ENCODE data around the gene KCNQ5.

The KCNQ5 gene

GRCh38 chr6:73062130-73062529 lies 440.3 kb downstream of the KCNQ5 start:
- H3K36me3 ChIP-seq (ENCODE audit: control insufficient read depth, insufficient read depth, low read length) = no peaks in the 10 kb centered on the region
- H3K27me3 ChIP-seq (ENCODE audit: control insufficient read depth, insufficient read depth, low read length) = no peaks in the 10 kb centered on the region
- H3K9me3 ChIP-seq (ENCODE audit: control insufficient read depth, low read length) = no peaks in the 10 kb centered on the region
- no peaks in the 10 kb centered on the region for H3K4me1 ChIP-seq
- H3K4me2 ChIP-seq (ENCODE audit: low read length) = no peak overlapping the region
- no peak overlapping the region for H2AFZ ChIP-seq
- H3K4me3 ChIP-seq (ENCODE audit: low read depth, low read length) = no peak overlapping the region
- H3K27ac ChIP-seq = no peak overlapping the region
- no peak for TF ChIP-seq CTCF (IDR thresholded peaks at IDR 0.05)
- no peak overlapping the region for H3K9ac ChIP-seq
- no peaks in the 10 kb centered on the region for H3K79me2 ChIP-seq

- Histone ChIP-seq H2AFZ (no peak overlapping the region), H3K4me2 (ENCODE audit: low read length) (no peak overlapping the region), H3K36me3 (ENCODE audit: control insufficient read depth, insufficient read depth, low read length) (no peaks in the 10 kb centered on the region), H3K4me1 (no peaks in the 10 kb centered on the region), H3K27me3 (ENCODE audit: control insufficient read depth, insufficient read depth, low read length) (no peaks in the 10 kb centered on the region), H3K9ac (no peak overlapping the region), H3K79me2 (no peaks in the 10 kb centered on the region), H3K9me3 (ENCODE audit: control insufficient read depth, low read length) (no peaks in the 10 kb centered on the region), H3K27ac (no peak overlapping the region), H3K4me3 (ENCODE audit: low read depth, low read length) (no peak overlapping the region)
- no peak for TF ChIP-seq CTCF (IDR thresholded peaks at IDR 0.05)
Measured at GRCh38 chr6:73062837-73063236, 441.0 kb downstream of the KCNQ5 start.

GRCh38 chr6:73064266-73064665 lies 442.4 kb downstream of the KCNQ5 start:
- Histone ChIP-seq H3K79me2 (no peaks in the 10 kb centered on the region), H3K9me3 (ENCODE audit: control insufficient read depth, low read length) (no peaks in the 10 kb centered on the region), H3K27ac (no peak overlapping the region), H3K4me2 (ENCODE audit: low read length) (no peak overlapping the region), H3K9ac (no peak overlapping the region), H3K27me3 (ENCODE audit: control insufficient read depth, insufficient read depth, low read length) (no peaks in the 10 kb centered on the region), H3K4me1 (no peaks in the 10 kb centered on the region), H3K36me3 (ENCODE audit: control insufficient read depth, insufficient read depth, low read length) (no peaks in the 10 kb centered on the region), H2AFZ (no peak overlapping the region), H3K4me3 (ENCODE audit: low read depth, low read length) (no peak overlapping the region)
- TF ChIP-seq CTCF (IDR thresholded peaks at IDR 0.05) = no peak

GRCh38 chr6:73073238-73073637 lies 451.4 kb downstream of the KCNQ5 start:
- no peaks in the 10 kb centered on the region for H3K4me1 ChIP-seq
- H3K36me3 ChIP-seq (ENCODE audit: control insufficient read depth, insufficient read depth, low read length) = no peaks in the 10 kb centered on the region
- no peaks in the 10 kb centered on the region for H3K27me3 ChIP-seq (ENCODE audit: control insufficient read depth, insufficient read depth, low read length)
- H3K4me2 ChIP-seq (ENCODE audit: low read length) = no peak overlapping the region
- H3K9me3 ChIP-seq (ENCODE audit: control insufficient read depth, low read length) = no peaks in the 10 kb centered on the region
- no peak overlapping the region for H2AFZ ChIP-seq
- no peaks in the 10 kb centered on the region for H3K79me2 ChIP-seq
- no peak overlapping the region for H3K27ac ChIP-seq
- no peak for TF ChIP-seq CTCF (IDR thresholded peaks at IDR 0.05)
- H3K4me3 ChIP-seq (ENCODE audit: low read depth, low read length) = no peak overlapping the region
- no peak overlapping the region for H3K9ac ChIP-seq

GRCh38 chr6:73074175-73074574 lies 452.3 kb downstream of the KCNQ5 start:
- Histone ChIP-seq H2AFZ (no peak overlapping the region), H3K9ac (no peak overlapping the region), H3K27ac (no peak overlapping the region), H3K79me2 (no peaks in the 10 kb centered on the region), H3K4me2 (ENCODE audit: low read length) (no peak overlapping the region), H3K27me3 (ENCODE audit: control insufficient read depth, insufficient read depth, low read length) (no peaks in the 10 kb centered on the region), H3K36me3 (ENCODE audit: control insufficient read depth, insufficient read depth, low read length) (no peaks in the 10 kb centered on the region), H3K4me1 (no peaks in the 10 kb centered on the region), H3K9me3 (ENCODE audit: control insufficient read depth, low read length) (no peaks in the 10 kb centered on the region), H3K4me3 (ENCODE audit: low read depth, low read length) (no peak overlapping the region)
- no peak for TF ChIP-seq CTCF (IDR thresholded peaks at IDR 0.05)

Measured in parathyroid adenoma (tissue), 2 donors.